Stimulated activated naive B cell treated with anti-CD40 and anti-IgM and Interleukin-4, amounts not matched to agents 10 μg/mL and 1 μg/mL and 100 μg/mL, for 72 hours (primary cell): Measurements from ENCODE around the gene IFT20.

Experiments
- ATAC-seq, 2 donors: fragments of 150-1000 bp; cut with Tn5 transposase; replicated peaks; 2 replicates each; pipeline ENCODE4 v1.10.0; 2021; ENCODE audit warnings: moderate library complexity in 1 of 2
- DNase-seq: peaks from one replicate; pipeline ENCODE4 v3.0.0; 2021
- H3K27ac Mint-ChIP-seq: one replicate; pipeline ENCODE4 v1.8.0; 2022; ENCODE audit warnings: mild to moderate bottlenecking, mixed read lengths
- H3K27me3 Mint-ChIP-seq, 2 donors: one replicate each; pipeline ENCODE4 v1.8.0; 2022; ENCODE audit warnings: mixed read lengths in 2 of 2
- H3K36me3 Mint-ChIP-seq, 2 donors: one replicate each; pipeline ENCODE4 v1.8.0; 2022; ENCODE audit warnings: mixed read lengths in 2 of 2, mild to moderate bottlenecking in 1 of 2
- H3K4me1 Mint-ChIP-seq, 2 donors: one replicate each; pipeline ENCODE4 v1.8.0; 2022; ENCODE audit warnings: mixed read lengths in 2 of 2, mild to moderate bottlenecking in 1 of 2
- H3K4me3 Mint-ChIP-seq, 2 donors: one replicate each; pipeline ENCODE4 v1.8.0; 2022; ENCODE audit warnings: mild to moderate bottlenecking in 2 of 2, mixed read lengths in 2 of 2, moderate library complexity in 1 of 2
- H3K9me3 Mint-ChIP-seq, 2 donors: one replicate each; pipeline ENCODE4 v1.8.0; 2022; ENCODE audit warnings: mixed read lengths in 2 of 2, mild to moderate bottlenecking in 1 of 2

The IFT20 gene

GRCh38 chr17:28320215-28321061 lies 14.8 kb downstream of the IFT20 start:
- DNase-seq (no peak), ATAC-seq (no peak)
- peak overlapping the region; percentile 91 to 96 for H3K4me3 Mint-ChIP-seq
- peaks cover 8 to 14% of the 10 kb centered on the region in 2 donors for H3K27me3 Mint-ChIP-seq
- H3K9me3 Mint-ChIP-seq: no peaks in the 10 kb centered on the region
- peak overlapping the region; percentile 91 for H3K27ac Mint-ChIP-seq
- H3K4me1 Mint-ChIP-seq: peaks cover 35 to 55% of the 10 kb centered on the region in 2 donors
- peaks cover 31 to 51% of the 10 kb centered on the region in 2 donors for H3K36me3 Mint-ChIP-seq

GRCh38 chr17:28319598-28319935 lies 15.7 kb downstream of the IFT20 start:
- Mint-ChIP-seq H3K9me3 (no peaks in the 10 kb centered on the region), H3K4me1 (peaks cover 30 to 46% of the 10 kb centered on the region in 2 donors), H3K27me3 (peaks cover 8 to 14% of the 10 kb centered on the region in 2 donors), H3K4me3 (peak overlapping the region; percentile 91 to 96), H3K36me3 (peaks cover 26 to 46% of the 10 kb centered on the region in 2 donors), H3K27ac (peak overlapping the region; percentile 98)
- DNase-seq (no peak), ATAC-seq (no peak)

- peaks cover 26 to 46% of the 10 kb centered on the region in 2 donors for H3K36me3 Mint-ChIP-seq
- peak; percentile 94 for DNase-seq
Measured at GRCh38 chr17:28318759-28319597, 16.3 kb downstream of the IFT20 start, which contains the start of gene TMEM97. TMEM97 (plus strand) TSS chr17:28319200; CDS start chr17:28319240, 40 bp downstream.

GRCh38 chr17:28317966-28318758 lies 17.1 kb downstream of the IFT20 start:
- H3K4me1 Mint-ChIP-seq: peaks cover 30 to 44% of the 10 kb centered on the region in 2 donors
- H3K9me3 Mint-ChIP-seq: no peaks in the 10 kb centered on the region
- peak overlapping the region; percentile 98 for H3K27ac Mint-ChIP-seq
- peaks cover 8 to 14% of the 10 kb centered on the region in 2 donors for H3K27me3 Mint-ChIP-seq
- H3K36me3 Mint-ChIP-seq: peaks cover 26 to 45% of the 10 kb centered on the region in 2 donors
- H3K4me3 Mint-ChIP-seq: peak overlapping the region; percentile 91 to 96
- peak; percentile 11 to 17 for ATAC-seq
- DNase-seq: no peak

More at GRCh38 chr17:28318759-28319597, 16.3 kb downstream of the IFT20 start, which contains the start of gene TMEM97:
- peaks cover 8 to 14% of the 10 kb centered on the region in 2 donors for H3K27me3 Mint-ChIP-seq
- H3K27ac Mint-ChIP-seq: peak within 1 kb of the TSS; percentile 98
- peak within 1 kb of the TSS; percentile 91 to 96 for H3K4me3 Mint-ChIP-seq
- peaks cover 30 to 44% of the 10 kb centered on the region in 2 donors for H3K4me1 Mint-ChIP-seq
- H3K9me3 Mint-ChIP-seq: no peaks in the 10 kb centered on the region
- ATAC-seq: peak; percentile 97 to 98

- ATAC-seq (no peak), DNase-seq (no peak)
- peaks cover 8 to 19% of the 10 kb centered on the region in 2 donors for H3K27me3 Mint-ChIP-seq
- no peaks in the 10 kb centered on the region for H3K9me3 Mint-ChIP-seq
- peak overlapping the region; percentile 98 for H3K27ac Mint-ChIP-seq
- peak overlapping the region; percentile 91 to 96 for H3K4me3 Mint-ChIP-seq
- H3K4me1 Mint-ChIP-seq: peaks cover 29 to 44% of the 10 kb centered on the region in 2 donors
- H3K36me3 Mint-ChIP-seq: peaks cover 22 to 39% of the 10 kb centered on the region in 2 donors
Measured at GRCh38 chr17:28317099-28317965, 17.9 kb downstream of the IFT20 start.

GRCh38 chr17:28315846-28316705 lies 19.2 kb downstream of the IFT20 start:
- H3K27ac Mint-ChIP-seq: no peak overlapping the region
- peaks cover 20 to 30% of the 10 kb centered on the region in 2 donors for H3K36me3 Mint-ChIP-seq
- H3K4me3 Mint-ChIP-seq: no peak overlapping the region
- peaks cover 8 to 19% of the 10 kb centered on the region in 2 donors for H3K27me3 Mint-ChIP-seq
- DNase-seq: no peak
- ATAC-seq: no peak
- H3K4me1 Mint-ChIP-seq: peaks cover 25 to 37% of the 10 kb centered on the region in 2 donors
- H3K9me3 Mint-ChIP-seq: no peaks in the 10 kb centered on the region

- Mint-ChIP-seq H3K27ac (no peak overlapping the region), H3K27me3 (peaks cover 8 to 19% of the 10 kb centered on the region in 2 donors), H3K36me3 (peaks cover 14 to 18% of the 10 kb centered on the region in 2 donors), H3K9me3 (no peaks in the 10 kb centered on the region), H3K4me1 (peaks cover 16 to 20% of the 10 kb centered on the region in 2 donors), H3K4me3 (no peak overlapping the region)
- no peak for DNase-seq
- ATAC-seq: no peak
Measured at GRCh38 chr17:28313841-28314240, 21.4 kb downstream of the IFT20 start.

GRCh38 chr17:28306954-28307401 lies 28.3 kb downstream of the IFT20 start:
- DNase-seq (no peak), ATAC-seq (no peak)
- peaks cover 8 to 22% of the 10 kb centered on the region in 2 donors for H3K27me3 Mint-ChIP-seq
- no peak overlapping the region for H3K27ac Mint-ChIP-seq
- H3K4me3 Mint-ChIP-seq: no peak overlapping the region
- H3K36me3 Mint-ChIP-seq: no peaks in the 10 kb centered on the region
- H3K4me1 Mint-ChIP-seq: no peaks in the 10 kb centered on the region
- H3K9me3 Mint-ChIP-seq: no peaks in the 10 kb centered on the region

- Mint-ChIP-seq H3K4me3 (no peak overlapping the region), H3K36me3 (no peaks in the 10 kb centered on the region), H3K27me3 (peaks cover 0 to 3% of the 10 kb centered on the region in 2 donors), H3K27ac (no peak overlapping the region), H3K4me1 (peaks cover 16 to 35% of the 10 kb centered on the region in 2 donors), H3K9me3 (peaks cover 0 to 3% of the 10 kb centered on the region in 2 donors)
- ATAC-seq (no peak), DNase-seq (no peak)
Measured at GRCh38 chr17:28298449-28298848, 36.8 kb downstream of the IFT20 start.

GRCh38 chr17:28295677-28296578 lies 39.3 kb downstream of the IFT20 start:
- Mint-ChIP-seq H3K4me1 (peaks cover 25 to 50% of the 10 kb centered on the region in 2 donors), H3K27me3 (peaks cover 0 to 3% of the 10 kb centered on the region in 2 donors), H3K9me3 (peaks cover 0 to 3% of the 10 kb centered on the region in 2 donors), H3K36me3 (no peaks in the 10 kb centered on the region), H3K27ac (peak overlapping the region; percentile 91), H3K4me3 (peak overlapping the region; percentile 68 to 75)
- ATAC-seq (peak; percentile 82), DNase-seq (no peak)

GRCh38 chr17:28293994-28294393 lies 41.3 kb downstream of the IFT20 start:
- Mint-ChIP-seq H3K27ac (peak overlapping the region; percentile 90), H3K4me3 (peak overlapping the region; percentile 21 to 57), H3K4me1 (peaks cover 25 to 50% of the 10 kb centered on the region in 2 donors), H3K27me3 (peaks cover 0 to 3% of the 10 kb centered on the region in 2 donors), H3K36me3 (no peaks in the 10 kb centered on the region), H3K9me3 (peaks cover 0 to 3% of the 10 kb centered on the region in 2 donors)
- peak; percentile 31 for DNase-seq
- peak; percentile 78 to 85 for ATAC-seq
